MM.1S (cell line): ENCODE results near the gene KIRREL3.

ENCODE experiments used
- EZH2 ChIP-seq: fragments of 300-600 bp; sonication (generic); optimal IDR thresholded peaks from 2 replicates; pipeline ENCODE3; 2017; ENCODE audit warnings: low read depth, mild to moderate bottlenecking, antibody characterized with exemption, low read length, mixed read lengths
- TF ChIP-seq, protein P1 (sequence below): fragments of 300-600 bp; sonication (generic); IDR thresholded peaks from 2 replicates; pipeline ENCODE4 v1.5.1; 2016; ENCODE audit warnings: antibody characterized with exemption, low read length, mixed read lengths

DNA sequence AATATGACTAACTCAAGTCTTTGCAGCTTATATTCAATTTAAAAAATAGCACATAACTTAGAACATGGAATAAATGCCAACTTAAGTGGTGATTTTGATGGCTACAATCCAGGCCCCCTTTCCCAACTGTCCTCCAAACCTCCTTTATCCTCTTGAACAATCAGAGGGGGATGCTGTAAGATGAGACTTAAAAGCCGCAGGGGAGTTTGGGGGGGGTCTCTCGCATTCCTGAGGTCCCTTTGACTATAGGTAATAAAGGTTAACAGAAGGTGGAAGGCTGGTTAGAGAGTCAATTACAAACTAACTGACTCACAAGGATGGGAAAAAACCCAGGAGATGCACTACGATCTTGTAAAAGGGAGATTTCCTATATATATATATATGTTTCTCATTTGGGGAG, 101.8 kb downstream of the KIRREL3 start:
- TF ChIP-seq, protein P1, sequence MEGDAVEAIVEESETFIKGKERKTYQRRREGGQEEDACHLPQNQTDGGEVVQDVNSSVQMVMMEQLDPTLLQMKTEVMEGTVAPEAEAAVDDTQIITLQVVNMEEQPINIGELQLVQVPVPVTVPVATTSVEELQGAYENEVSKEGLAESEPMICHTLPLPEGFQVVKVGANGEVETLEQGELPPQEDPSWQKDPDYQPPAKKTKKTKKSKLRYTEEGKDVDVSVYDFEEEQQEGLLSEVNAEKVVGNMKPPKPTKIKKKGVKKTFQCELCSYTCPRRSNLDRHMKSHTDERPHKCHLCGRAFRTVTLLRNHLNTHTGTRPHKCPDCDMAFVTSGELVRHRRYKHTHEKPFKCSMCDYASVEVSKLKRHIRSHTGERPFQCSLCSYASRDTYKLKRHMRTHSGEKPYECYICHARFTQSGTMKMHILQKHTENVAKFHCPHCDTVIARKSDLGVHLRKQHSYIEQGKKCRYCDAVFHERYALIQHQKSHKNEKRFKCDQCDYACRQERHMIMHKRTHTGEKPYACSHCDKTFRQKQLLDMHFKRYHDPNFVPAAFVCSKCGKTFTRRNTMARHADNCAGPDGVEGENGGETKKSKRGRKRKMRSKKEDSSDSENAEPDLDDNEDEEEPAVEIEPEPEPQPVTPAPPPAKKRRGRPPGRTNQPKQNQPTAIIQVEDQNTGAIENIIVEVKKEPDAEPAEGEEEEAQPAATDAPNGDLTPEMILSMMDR, result no peak
- TF ChIP-seq EZH2, result no peak
